IPS-18a (cell line): ENCODE measurements around the gene NCR1.
"Not testable (repeated sequence)": the region's sequence is repeated elsewhere in the genome, so short reads cannot be mapped to it uniquely, and the experiment has no call there.

Source experiments
- H3K27ac ChIP-seq: one replicate; pipeline ENCODE4 v1.5.1; 2013; ENCODE audit warnings: low read length
- H3K27me3 ChIP-seq: one replicate; pipeline ENCODE4 v1.6.1; 2013; ENCODE audit warnings: mild to moderate bottlenecking, low read length; ENCODE audit not compliant: control insufficient read depth, insufficient read depth
- H3K36me3 ChIP-seq: one replicate; pipeline ENCODE4 v1.6.1; 2013; ENCODE audit warnings: low read depth, low read length; ENCODE audit not compliant: control insufficient read depth
- H3K4me1 ChIP-seq: one replicate; pipeline ENCODE4 v1.6.1; 2013; ENCODE audit warnings: low read depth, low read length; ENCODE audit not compliant: control insufficient read depth
- H3K4me3 ChIP-seq: one replicate; pipeline ENCODE4 v1.5.1; 2013; ENCODE audit warnings: low read length
- H3K9ac ChIP-seq: one replicate; pipeline ENCODE4 v1.6.1; 2013; ENCODE audit warnings: mild to moderate bottlenecking, low read length, moderate library complexity
- H3K9me3 ChIP-seq: one replicate; pipeline ENCODE4 v1.6.1; 2013; ENCODE audit warnings: low read depth, low read length; ENCODE audit not compliant: control insufficient read depth

The NCR1 gene

DNA sequence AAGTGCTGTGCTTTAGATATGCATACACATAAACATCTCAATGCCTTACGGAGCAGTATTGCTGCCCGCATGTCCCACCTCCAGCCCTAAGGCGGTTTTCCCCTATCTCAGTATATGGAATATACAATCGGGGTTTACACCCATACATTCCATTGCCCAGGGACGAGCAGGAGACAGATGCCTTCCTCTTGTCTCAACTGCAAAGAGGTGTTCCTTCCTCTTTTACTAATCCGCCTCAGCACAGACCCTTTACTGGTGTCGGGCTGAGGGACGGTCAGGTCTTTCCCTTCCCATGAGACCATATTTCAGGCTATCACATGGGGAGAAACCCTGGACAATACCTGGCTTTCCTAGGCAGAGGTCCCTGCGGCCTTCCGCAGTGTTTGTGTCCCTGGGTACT, 44.6 kb downstream of the NCR1 start:
- H3K4me1 ChIP-seq, H3K9ac ChIP-seq, H3K27me3 ChIP-seq, H3K27ac ChIP-seq, H3K36me3 ChIP-seq, H3K4me3 ChIP-seq, H3K9me3 ChIP-seq: not testable (repeated sequence)

DNA sequence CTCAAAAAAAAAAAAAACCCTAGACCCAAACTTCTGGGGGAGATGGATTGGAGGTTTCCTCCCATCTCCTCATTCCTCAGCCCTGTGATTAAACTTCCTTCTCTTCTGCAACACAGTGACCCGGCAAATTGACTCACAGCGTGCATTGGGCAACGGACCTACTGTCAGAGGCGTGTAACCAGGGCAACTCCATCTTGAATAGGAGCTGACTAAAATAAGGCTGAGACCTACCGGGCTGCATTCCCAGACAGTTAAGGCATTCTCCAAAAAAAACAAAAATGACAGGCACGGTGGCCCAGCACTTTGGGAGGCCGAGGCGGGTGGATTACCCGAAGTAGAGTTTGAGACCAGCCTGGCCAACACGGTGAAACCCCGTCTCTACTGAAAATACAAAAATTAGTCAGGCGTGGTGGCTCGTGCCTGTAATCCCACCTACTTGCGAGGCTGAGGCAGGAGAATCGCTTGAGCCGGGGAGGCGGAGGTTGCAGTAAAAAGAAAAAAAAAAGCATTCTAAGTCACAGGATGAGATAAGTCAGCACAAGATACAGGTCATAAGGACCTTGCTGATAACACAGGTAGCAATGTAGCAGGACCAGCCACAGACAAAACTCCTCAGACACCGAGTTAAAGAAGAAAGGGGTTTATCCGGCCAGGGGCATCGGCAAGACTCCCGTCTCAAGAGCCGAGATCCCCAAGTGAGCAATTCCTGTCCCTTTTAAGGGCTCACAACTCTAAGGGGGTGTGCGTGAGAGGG, 46.8 kb downstream of the NCR1 start:
- Histone ChIP-seq H3K27me3 (no peaks in the 10 kb centered on the region), H3K4me1 (peaks cover 4% of the 10 kb centered on the region), H3K9me3 (no peaks in the 10 kb centered on the region), H3K9ac (no peak overlapping the region), H3K4me3 (no peak overlapping the region), H3K27ac (no peak overlapping the region), H3K36me3 (no peaks in the 10 kb centered on the region)

- not testable (repeated sequence) for H3K27me3 ChIP-seq, H3K4me1 ChIP-seq, H3K27ac ChIP-seq, H3K9me3 ChIP-seq, H3K36me3 ChIP-seq, H3K4me3 ChIP-seq, H3K9ac ChIP-seq
Measured at GRCh38 chr19:54953345-54953713, 47.4 kb downstream of the NCR1 start.

DNA sequence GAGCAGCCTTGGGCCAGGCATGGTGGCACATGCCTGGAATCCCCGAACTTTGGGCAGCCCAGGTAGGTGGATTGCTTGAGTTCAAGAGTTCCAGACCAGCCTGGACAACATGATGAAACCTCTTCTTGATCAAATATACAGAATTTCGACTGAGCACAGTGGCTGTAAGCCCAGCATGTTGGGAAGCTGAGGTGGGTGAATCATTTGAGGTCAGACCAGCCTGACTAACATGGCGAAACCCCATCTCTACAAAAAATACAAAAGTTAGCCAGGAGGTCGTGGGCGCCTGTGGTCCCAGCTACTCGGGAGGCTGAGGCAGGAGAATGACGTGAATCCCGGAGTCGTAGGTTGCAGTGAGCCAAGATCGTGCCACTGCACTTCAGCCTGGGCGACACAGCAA, 49.4 kb downstream of the NCR1 start:
- peaks cover 4% of the 10 kb centered on the region for H3K4me1 ChIP-seq
- H3K27ac ChIP-seq, result no peak overlapping the region
- H3K36me3 ChIP-seq, result no peaks in the 10 kb centered on the region
- no peak overlapping the region for H3K9ac ChIP-seq
- no peaks in the 10 kb centered on the region for H3K27me3 ChIP-seq
- no peak overlapping the region for H3K4me3 ChIP-seq
- H3K9me3 ChIP-seq, result no peaks in the 10 kb centered on the region

DNA sequence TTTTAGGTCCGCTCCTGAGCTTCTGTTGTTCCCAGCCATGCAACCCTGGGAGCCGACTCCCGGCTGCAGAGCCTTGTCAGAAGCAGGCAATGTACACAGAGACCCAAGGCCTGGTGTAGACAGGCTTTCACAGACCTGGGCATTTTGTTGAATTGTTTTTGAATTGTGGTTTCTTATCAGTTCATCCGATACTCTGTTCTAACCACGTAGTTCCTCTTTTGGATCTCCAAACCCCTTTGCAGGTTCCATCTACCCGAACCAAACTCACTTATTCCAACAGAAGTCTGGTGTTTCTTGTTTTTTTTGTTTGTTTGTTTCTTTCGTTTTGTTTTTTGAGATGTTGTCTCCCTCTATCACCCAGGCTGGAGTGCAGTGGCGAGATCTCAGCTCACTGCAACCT, 53.9 kb downstream of the NCR1 start:
- no peak overlapping the region for H3K4me3 ChIP-seq
- H3K36me3 ChIP-seq, result no peaks in the 10 kb centered on the region
- H3K9me3 ChIP-seq, result no peaks in the 10 kb centered on the region
- no peak overlapping the region for H3K9ac ChIP-seq
- no peaks in the 10 kb centered on the region for H3K27me3 ChIP-seq
- H3K4me1 ChIP-seq, result no peaks in the 10 kb centered on the region
- H3K27ac ChIP-seq, result no peak overlapping the region
